DOHH2 (cell line): Measurements from ENCODE around the gene GTF2A1.

Experiments used
- H3F3A ChIP-seq: fragments of 200-600 bp; sonication (generic), shearing (Covaris generic); 2 replicates; pipeline ENCODE4 v1.6.0; 2016; ENCODE audit warnings: antibody characterized with exemption, mild to moderate bottlenecking; ENCODE audit not compliant: control insufficient read depth, insufficient read depth
- H3K27ac ChIP-seq: fragments of 200-600 bp; sonication (generic); 2 replicates; pipeline ENCODE4 v1.5.1; 2014; ENCODE audit warnings: low read depth, mild to moderate bottlenecking, low read length, moderate library complexity
- H3K27me3 ChIP-seq: fragments of 200-600 bp; sonication (generic); 2 replicates; pipeline ENCODE4 v1.6.1; 2014; ENCODE audit warnings: mild to moderate bottlenecking, low read length, mixed read lengths; ENCODE audit not compliant: control insufficient read depth
- H3K36me3 ChIP-seq: fragments of 200-600 bp; sonication (generic); 2 replicates; pipeline ENCODE4 v1.6.1; 2014; ENCODE audit warnings: mild to moderate bottlenecking, low read length, moderate library complexity, mixed read lengths; ENCODE audit not compliant: control insufficient read depth
- H3K4me1 ChIP-seq: fragments of 200-600 bp; sonication (generic); 2 replicates; pipeline ENCODE4 v1.6.1; 2014; ENCODE audit warnings: mild to moderate bottlenecking, low read length, mixed read lengths; ENCODE audit not compliant: control insufficient read depth
- H3K4me2 ChIP-seq: fragments of 200-600 bp; sonication (generic); 2 replicates; pipeline ENCODE4 v1.6.0; 2014; ENCODE audit warnings: mild to moderate bottlenecking, low read length, moderate library complexity
- H3K4me3 ChIP-seq: fragments of 200-600 bp; sonication (generic); 2 replicates; pipeline ENCODE4 v1.5.1; 2014; ENCODE audit warnings: mild to moderate bottlenecking, low read length, mixed read lengths
- H3K79me2 ChIP-seq: fragments of 200-600 bp; sonication (generic); 2 replicates; pipeline ENCODE4 v1.6.1; 2014; ENCODE audit warnings: mild to moderate bottlenecking, low read length, mixed read lengths; ENCODE audit not compliant: control insufficient read depth
- H3K9me2 ChIP-seq: fragments of 200-600 bp; sonication (generic); replicated peaks from 2 replicates; pipeline ENCODE4 v1.6.1; 2014; ENCODE audit warnings: mild to moderate bottlenecking, low read length, mixed read lengths; ENCODE audit not compliant: control insufficient read depth
- H3K9me3 ChIP-seq: fragments of 200-600 bp; sonication (generic); 2 replicates; pipeline ENCODE4 v1.6.1; 2014; ENCODE audit warnings: antibody characterized with exemption, low read length, mixed read lengths; ENCODE audit not compliant: control insufficient read depth, insufficient read depth
- H4K20me1 ChIP-seq: fragments of 200-600 bp; sonication (generic); 2 replicates; pipeline ENCODE4 v1.6.0; 2014; ENCODE audit warnings: low read depth, mild to moderate bottlenecking, antibody characterized with exemption, low read length, moderate library complexity; ENCODE audit not compliant: control insufficient read depth, insufficient read depth
- EZH2phosphoT487 ChIP-seq: fragments of 200-600 bp; sonication (generic); IDR thresholded peaks from 2 replicates; pipeline ENCODE4 v1.6.1; 2017; ENCODE audit warnings: borderline replicate concordance, mild to moderate bottlenecking, antibody characterized with exemption, low read length, moderate library complexity, mixed read lengths
- TF ChIP-seq, protein P1 (sequence below): fragments of 200-600 bp; sonication (generic); IDR thresholded peaks from one replicate; pipeline ENCODE4 v1.5.1; 2014; ENCODE audit warnings: antibody characterized with exemption, mild to moderate bottlenecking, low read depth, low read length; ENCODE audit not compliant: poor library complexity, severe bottlenecking

Gene GTF2A1

GRCh38 chr14:81138429-81138828, 82.3 kb downstream of the GTF2A1 start:
- H3K27ac ChIP-seq, result no peak overlapping the region
- no peaks in the 10 kb centered on the region for H3K36me3 ChIP-seq
- H3K27me3 ChIP-seq, result no peaks in the 10 kb centered on the region
- H3K4me2 ChIP-seq, result no peak overlapping the region
- H3K9me2 ChIP-seq, result no peaks in the 10 kb centered on the region
- H3K4me1 ChIP-seq, result no peaks in the 10 kb centered on the region
- TF ChIP-seq, protein P1, sequence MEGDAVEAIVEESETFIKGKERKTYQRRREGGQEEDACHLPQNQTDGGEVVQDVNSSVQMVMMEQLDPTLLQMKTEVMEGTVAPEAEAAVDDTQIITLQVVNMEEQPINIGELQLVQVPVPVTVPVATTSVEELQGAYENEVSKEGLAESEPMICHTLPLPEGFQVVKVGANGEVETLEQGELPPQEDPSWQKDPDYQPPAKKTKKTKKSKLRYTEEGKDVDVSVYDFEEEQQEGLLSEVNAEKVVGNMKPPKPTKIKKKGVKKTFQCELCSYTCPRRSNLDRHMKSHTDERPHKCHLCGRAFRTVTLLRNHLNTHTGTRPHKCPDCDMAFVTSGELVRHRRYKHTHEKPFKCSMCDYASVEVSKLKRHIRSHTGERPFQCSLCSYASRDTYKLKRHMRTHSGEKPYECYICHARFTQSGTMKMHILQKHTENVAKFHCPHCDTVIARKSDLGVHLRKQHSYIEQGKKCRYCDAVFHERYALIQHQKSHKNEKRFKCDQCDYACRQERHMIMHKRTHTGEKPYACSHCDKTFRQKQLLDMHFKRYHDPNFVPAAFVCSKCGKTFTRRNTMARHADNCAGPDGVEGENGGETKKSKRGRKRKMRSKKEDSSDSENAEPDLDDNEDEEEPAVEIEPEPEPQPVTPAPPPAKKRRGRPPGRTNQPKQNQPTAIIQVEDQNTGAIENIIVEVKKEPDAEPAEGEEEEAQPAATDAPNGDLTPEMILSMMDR, result no peak
- no peak for TF ChIP-seq EZH2phosphoT487
- no peaks in the 10 kb centered on the region for H4K20me1 ChIP-seq
- H3K79me2 ChIP-seq, result no peaks in the 10 kb centered on the region
- no peak overlapping the region for H3K4me3 ChIP-seq
- no peaks in the 10 kb centered on the region for H3F3A ChIP-seq
- H3K9me3 ChIP-seq, result peaks cover 4% of the 10 kb centered on the region; the same call in 1 of the 2 replicates

GRCh38 chr14:81137316-81137715, 83.4 kb downstream of the GTF2A1 start:
- Histone ChIP-seq H3K36me3 (no peaks in the 10 kb centered on the region), H3K4me1 (no peaks in the 10 kb centered on the region), H3K27ac (no peak overlapping the region), H3F3A (no peaks in the 10 kb centered on the region), H3K4me2 (no peak overlapping the region), H3K27me3 (no peaks in the 10 kb centered on the region), H3K79me2 (no peaks in the 10 kb centered on the region), H4K20me1 (no peaks in the 10 kb centered on the region), H3K9me3 (peaks cover 4% of the 10 kb centered on the region; the same call in 1 of the 2 replicates), H3K4me3 (no peak overlapping the region), H3K9me2 (no peaks in the 10 kb centered on the region)
- TF ChIP-seq EZH2phosphoT487, result no peak
- TF ChIP-seq, protein P1, result no peak

DNA sequence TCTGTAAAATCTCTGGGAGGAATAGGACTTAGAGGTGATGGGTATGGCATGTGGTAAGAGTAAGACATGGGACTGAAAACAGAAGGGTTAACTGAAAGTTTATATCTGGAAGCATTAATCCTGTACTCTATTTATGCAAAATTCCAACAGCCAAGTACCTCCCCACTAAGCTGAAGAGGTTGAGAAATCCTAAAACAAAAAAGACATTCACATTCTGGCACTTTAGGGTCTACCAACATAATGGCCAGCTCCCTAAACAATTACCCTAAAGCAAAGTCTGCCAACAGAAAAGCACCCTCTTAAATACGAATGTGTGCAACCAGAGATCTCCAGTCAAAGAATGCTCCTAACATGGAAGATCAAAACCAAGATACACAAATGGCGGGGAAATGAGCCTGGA, 87.4 kb downstream of the GTF2A1 start:
- no peaks in the 10 kb centered on the region for H4K20me1 ChIP-seq
- TF ChIP-seq, protein P1, result no peak
- no peak for TF ChIP-seq EZH2phosphoT487
- H3K4me1 ChIP-seq, result peaks cover 10% of the 10 kb centered on the region
- H3K9me2 ChIP-seq, result no peaks in the 10 kb centered on the region
- H3K9me3 ChIP-seq, result peaks cover 4% of the 10 kb centered on the region; the same call in 1 of the 2 replicates
- no peaks in the 10 kb centered on the region for H3K36me3 ChIP-seq
- H3K79me2 ChIP-seq, result no peaks in the 10 kb centered on the region
- no peak overlapping the region for H3K4me2 ChIP-seq
- H3K27ac ChIP-seq, result no peak overlapping the region
- H3F3A ChIP-seq, result no peaks in the 10 kb centered on the region
- no peaks in the 10 kb centered on the region for H3K27me3 ChIP-seq
- H3K4me3 ChIP-seq, result no peak overlapping the region

DNA sequence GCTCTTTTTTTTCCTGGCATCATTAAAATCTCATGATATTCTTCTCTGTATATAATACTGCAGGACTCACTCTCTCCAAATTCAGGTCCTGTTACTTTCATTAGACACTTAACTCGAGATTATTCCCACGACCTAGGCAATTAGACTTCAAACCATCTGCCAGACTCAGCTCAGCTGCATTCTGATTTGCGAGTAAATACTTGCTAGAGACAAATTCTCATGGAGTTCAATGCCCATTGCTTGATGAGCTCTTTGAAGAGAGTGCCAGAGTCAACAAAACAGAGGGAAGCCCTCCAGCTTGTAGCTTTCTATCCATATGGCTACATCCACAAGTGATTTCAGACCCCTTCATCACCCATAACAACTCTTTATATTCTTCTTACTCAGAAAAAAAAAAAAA, 88.3 kb downstream of the GTF2A1 start:
- TF ChIP-seq EZH2phosphoT487, result no peak
- TF ChIP-seq, protein P1, result no peak
- H3K4me3 ChIP-seq, result no peak overlapping the region
- no peaks in the 10 kb centered on the region for H3K79me2 ChIP-seq
- no peaks in the 10 kb centered on the region for H3K9me2 ChIP-seq
- H3K4me1 ChIP-seq, result peaks cover 11% of the 10 kb centered on the region
- H3K4me2 ChIP-seq, result no peak overlapping the region
- peaks cover 4% of the 10 kb centered on the region; the same call in 1 of the 2 replicates for H3K9me3 ChIP-seq
- H3K27ac ChIP-seq, result no peak overlapping the region
- H3K27me3 ChIP-seq, result no peaks in the 10 kb centered on the region
- H4K20me1 ChIP-seq, result no peaks in the 10 kb centered on the region
- H3F3A ChIP-seq, result no peaks in the 10 kb centered on the region
- H3K36me3 ChIP-seq, result no peaks in the 10 kb centered on the region
